NCI-H2196 treated with DMSO at 0.1 percent for 48 hours (cell line): ENCODE data around the gene NPDC1.

Source experiments
- DNase-seq: peaks from one replicate; lab custom pipeline; 2025; ENCODE audit not compliant: unreplicated experiment; lab: John Stamatoyannopoulos, UW

The NPDC1 gene

GRCh38 chr9:137027369-137028262, 18.4 kb downstream of the NPDC1 start, which contains the start of gene ABCA2:
Gene ABCA2 (minus strand): TSS chr9:137028237. CDS start chr9:137028140, 97 bp downstream.
- no peak for DNase-seq

DNA sequence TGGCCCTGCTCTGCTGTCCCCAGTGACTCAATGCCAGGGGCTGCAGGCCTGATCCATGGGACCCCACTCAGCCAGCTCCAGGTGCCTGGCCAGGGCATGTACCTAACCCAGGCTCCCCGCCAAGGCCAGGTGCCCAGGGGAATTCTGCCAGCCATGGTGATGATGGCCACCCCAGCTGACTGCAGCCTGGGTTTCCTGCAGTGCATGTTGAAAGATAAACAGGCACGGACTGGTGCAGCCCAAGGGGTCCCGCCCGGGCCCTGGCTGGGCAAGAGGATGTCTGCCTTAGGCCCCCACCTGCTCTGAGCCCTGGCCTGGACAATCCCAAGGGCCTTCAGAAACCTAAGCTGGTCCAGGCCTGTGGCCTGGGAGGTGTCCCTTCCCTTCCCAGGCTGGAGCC, 19.1 kb downstream of the NPDC1 start:
- DNase-seq = no peak

GRCh38 chr9:137026384-137026783, 19.6 kb downstream of the NPDC1 start:
- no peak for DNase-seq

DNA sequence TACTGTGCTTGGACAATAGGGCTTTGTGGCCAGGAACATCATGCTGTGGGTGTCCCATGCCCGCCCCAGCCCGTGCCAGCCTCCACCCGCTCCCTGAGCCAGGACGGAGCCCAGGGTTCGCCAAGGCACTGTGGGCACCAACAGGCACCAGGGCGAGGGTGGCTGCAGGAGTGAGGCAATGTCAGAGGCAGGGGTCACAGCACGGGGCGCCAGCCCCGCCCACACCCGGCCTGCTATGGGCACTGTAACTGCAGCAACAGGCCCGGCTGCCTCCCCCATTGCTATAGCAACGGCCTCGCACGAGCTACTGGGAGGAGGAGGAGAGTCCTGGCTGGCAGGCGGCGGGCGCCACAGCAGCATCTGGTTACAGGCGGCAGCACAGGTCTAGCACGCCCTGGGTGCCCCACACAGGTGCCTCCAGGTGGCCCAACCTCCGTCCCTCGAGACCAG, 20.4 kb downstream of the NPDC1 start:
- DNase-seq = peak; percentile 95

- DNase-seq = no peak
Measured at GRCh38 chr9:137023583-137023991, 22.4 kb downstream of the NPDC1 start.

DNA sequence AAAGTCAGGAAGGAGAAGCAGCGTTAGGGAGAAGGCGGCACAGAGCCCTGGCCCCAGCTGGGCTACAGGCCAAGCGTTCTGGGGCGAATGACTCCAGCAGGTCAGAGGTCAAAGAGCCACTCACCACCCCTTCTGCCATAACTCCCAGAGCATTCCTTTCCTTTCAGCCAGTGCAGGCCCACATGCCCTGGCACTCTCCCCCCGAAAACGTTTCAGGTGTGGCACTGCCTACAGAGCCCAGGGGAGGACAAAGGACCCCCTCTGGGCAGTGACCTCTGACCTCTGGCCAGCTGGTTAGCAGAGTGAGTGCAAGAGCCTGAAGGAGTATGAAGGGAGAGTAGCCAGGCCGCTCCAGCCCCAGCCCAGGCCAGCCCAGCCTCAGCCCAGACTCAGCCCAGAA, 22.8 kb downstream of the NPDC1 start:
- no peak for DNase-seq

DNA sequence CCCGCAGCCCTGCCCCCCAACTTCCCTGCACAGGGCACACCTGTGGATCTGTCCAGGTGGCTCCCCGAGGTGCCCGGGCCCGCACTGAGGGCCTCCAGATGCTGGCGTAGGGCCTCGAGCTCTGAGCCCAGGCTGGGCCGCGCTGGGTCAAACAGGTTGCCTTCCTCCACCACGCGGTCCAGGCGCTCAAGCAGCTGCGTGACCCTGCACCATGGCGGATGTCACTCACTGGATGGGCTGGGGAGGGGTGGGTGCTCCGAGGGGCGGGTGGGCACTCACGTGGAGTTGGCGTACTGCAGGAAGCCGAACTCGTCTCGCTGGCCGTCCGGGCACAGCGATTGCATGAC, 23.3 kb downstream of the NPDC1 start:
- DNase-seq = no peak

- DNase-seq = peak; percentile 91
Measured at GRCh38 chr9:137021979-137022661, 23.9 kb downstream of the NPDC1 start.

DNA sequence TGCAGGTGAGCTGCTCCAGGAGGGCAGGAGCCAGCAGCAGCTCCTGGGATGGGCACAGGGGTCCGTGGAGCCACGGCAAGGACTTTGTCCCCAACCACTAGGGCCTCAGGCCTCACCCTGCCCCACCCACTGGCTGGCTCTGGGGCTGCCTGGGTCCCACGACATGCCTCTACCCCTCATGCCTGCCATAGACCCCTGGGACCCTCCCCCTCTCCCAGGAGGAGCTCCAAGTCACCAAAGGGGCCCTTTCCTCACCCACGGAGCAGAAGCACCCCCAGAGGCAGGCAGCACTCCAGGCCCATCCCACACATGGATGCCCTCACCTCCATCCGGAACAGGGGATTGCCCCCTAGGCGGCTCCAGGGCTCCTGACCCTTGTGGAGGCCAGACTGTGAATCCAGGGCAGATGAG, 24.4 kb downstream of the NPDC1 start:
- DNase-seq = no peak

DNA sequence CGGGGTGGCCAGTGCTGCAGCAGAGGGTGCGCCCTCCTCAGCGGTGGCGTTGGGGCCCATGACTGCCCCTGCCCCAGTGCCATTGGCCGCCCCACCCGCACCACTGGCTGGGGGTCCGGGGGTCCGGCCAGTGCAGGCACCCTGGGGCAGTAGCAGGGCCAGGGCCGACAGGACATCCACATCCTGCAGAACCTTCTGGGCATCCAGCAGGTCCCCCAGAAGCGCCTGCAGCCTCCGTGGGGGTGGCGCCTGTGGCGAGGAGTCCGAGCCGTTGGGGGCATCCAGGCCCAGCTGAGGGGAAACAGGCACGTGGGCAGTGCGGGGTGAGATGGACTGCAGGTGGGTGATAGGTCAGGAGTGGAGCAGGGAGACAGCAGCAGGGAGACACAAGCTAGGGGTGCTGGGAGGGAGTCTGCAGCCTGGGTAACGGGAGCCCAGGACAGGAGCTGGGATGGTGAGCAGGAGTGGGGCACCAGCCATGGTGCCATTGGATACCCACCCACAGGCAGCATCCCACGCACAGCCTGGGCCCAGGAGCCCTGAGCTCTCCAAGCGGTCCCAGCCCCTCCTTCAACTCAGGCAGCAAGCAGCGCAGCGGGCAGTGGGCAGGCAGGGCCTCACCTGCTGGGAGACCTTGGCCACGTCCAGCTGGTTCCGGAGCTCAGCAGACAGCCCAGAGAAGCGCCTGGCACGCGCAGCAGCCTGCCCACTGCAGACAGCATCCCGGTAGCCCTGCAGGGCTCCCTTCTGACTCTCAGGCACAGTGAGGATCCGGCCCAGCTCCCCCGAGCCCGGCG, 25.0 kb downstream of the NPDC1 start:
- DNase-seq = no peak

DNA sequence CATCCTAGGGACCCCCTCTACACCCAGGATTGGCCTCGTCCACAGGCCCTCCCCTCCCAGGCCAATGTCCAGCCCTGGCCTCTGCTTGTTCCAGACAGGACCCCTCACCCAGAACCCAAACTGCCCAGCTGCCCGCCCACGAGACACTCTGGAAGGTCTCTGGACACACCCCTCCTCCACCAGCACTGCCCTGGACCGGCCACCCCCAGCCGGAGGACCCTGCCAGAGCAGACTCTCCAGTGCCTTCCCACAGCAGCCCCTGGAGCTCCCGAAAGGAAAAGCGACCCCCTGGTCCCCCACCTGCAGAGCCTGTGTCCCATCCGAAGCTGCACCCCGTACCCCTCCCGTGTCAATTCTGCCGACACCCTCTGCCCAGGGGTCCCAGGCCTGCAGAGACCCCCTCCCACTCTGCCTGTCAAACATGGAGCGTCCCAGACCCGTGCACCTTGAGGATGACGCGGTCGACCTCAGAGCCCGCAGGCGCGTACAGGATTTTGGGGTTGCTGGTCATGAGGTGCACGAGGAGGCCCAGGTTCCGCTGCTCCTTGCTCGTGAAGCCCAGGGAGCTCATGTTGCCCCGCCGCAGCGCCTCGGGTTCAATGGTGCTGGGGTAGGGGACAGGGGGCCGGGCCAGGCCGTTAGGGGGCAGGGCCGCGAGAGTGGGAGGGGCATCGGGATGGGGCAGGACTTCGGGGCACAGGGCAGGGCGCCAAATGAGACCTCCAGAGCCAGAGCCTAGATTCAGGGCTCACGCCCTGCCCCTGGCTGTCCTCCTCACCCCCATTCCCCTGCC, 25.9 kb downstream of the NPDC1 start:
- DNase-seq = no peak

DNA sequence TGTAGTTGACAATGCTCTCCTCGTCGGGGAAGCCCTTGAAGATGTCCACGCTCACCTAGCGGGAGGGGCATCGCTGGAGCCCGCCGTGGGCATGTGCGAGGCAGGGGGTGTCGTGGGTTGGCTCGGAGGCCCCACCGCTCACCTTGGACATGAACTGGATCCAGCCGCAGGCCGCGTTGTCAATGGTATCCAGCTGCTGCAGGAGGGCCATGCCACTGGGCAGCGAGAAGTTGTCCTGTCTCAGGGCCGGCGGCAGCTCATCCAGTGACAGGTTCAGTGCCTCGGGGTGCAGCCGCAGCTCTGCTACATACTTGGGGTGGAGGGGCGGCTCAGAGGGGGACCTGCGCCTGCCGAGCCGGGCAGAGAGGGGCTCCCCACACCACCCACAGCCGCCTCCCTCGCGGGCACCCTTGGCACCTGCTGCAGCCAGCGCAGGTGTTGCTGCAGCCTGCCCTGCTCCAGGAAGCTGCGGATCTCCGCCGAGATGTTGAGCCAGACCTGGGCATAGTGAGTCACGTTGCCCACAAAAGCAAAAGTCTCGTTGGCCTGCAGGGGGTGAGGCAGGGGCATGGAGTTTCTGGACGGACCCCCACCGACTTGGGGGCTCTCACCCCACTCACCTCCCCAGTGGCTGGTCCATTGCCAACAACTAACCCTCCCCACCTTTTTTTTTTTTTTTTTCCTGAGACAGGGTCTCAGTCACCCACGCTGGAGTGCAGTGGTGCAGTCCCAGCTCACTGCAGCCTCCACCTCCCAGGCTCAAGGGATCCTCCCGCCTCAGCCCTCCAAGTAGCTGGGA, 27.0 kb downstream of the NPDC1 start:
- no peak for DNase-seq

DNA sequence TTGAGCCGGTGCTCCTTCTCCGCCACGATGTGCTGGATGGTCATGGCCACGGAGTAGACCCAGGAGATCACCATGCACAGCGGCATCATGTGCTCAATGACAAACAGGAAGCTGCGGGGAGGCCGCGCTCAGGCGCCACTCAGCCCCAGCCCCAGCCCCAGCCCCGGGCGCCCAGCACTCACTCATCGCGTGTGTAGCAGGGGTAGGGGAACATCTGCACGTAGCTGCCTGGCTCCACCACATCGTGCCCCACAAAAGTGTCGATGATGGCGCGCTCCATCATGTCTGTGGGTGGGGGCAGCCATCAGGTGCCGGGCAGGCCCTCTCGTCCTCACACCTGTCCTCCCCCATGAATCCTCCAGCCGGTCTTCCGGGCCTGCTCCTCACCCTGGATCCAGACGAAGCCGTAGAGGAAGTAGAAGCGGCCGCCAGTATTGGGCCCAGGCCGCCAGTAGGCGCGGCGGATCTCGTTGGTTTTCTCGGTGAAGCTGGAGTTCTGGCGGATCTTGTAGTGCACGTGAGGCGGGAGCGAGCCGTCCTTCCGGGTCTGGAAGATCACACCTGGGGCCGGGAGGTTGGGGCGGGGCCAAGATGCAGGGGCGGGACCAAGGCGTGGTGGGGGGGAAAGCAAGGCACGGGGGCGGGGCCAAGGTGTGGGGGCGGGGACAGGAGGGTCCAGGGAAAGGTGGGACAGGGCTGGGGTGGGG, 28.0 kb downstream of the NPDC1 start:
- no peak for DNase-seq

GRCh38 chr9:137017071-137017470, 28.9 kb downstream of the NPDC1 start:
- no peak for DNase-seq

GRCh38 chr9:137016436-137016835, 29.5 kb downstream of the NPDC1 start:
- no peak for DNase-seq

DNA sequence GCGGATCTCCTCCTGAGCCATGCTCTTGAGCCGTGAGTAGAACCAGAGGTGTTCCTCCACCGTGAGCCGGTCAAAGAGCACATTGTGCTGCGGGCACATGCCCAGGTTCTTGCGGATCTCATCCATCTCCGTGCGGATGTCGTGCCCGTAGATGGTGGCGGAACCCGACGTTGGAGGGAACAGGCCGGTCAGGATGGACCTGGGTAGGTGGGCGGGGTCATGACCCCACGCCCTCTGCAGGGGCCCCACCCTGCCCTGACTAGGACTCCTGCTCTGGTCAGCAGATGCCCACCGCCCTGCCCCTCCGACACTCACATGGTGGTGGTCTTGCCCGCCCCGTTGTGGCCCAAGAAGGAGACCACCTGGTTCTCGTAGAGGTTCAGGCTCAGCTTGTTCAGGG, 30.0 kb downstream of the NPDC1 start:
- DNase-seq = no peak

DNA sequence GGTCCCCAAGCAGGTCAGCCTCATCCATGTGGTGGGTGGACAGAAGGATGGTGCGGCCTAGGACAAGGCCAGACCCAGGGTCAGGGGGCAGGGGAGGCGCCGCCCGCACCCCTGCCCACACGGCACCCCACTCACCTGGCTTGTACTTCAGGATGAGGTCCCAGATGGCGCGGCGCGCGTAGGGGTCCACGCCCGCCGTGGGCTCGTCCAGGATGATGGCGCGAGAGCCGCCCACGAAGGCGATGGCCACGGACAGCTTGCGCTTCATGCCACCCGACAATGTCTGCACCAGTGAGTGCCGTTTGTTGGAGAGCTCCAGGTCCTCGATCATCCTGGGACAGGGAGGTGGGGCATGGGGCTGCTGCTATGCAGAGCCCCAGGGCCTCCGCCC, 30.4 kb downstream of the NPDC1 start:
- DNase-seq = no peak

DNA sequence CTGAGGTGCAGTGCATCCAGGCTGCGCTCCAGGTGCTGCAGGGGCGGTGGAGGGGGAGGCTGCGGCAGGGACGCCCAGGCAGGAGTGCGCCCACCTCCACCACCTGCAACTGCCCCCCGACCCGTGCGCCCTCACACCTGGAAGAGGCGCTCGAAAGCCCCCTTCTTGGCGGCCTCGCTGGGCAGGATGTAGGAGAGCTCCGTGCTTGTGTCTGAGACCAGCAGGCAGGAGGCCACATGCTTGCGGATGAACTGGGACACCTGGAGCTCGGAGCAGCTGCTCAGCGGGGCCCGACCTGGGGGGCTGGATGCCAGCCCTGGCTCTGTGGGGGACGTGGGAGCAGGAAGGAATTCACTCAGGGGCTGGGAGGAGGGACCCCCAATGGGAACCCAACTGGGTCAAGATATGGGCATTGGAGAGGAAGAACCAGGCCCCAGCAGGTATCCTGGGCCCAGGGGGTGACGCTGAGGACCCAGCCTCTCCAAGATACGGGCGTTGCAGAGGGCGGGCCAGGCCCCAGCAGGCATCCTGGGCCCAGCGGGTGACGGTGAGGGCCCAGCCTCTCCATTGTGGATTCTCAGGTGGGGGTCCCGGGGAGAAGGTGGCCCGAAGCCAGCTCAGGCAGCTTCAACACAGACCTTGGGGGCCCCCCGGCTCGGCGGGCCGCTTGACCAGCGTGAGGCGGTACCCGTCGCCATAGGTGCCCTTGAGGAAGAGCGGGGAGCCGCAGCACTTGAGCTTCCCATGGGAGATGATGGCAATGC, 31.0 kb downstream of the NPDC1 start:
- no peak for DNase-seq

DNA sequence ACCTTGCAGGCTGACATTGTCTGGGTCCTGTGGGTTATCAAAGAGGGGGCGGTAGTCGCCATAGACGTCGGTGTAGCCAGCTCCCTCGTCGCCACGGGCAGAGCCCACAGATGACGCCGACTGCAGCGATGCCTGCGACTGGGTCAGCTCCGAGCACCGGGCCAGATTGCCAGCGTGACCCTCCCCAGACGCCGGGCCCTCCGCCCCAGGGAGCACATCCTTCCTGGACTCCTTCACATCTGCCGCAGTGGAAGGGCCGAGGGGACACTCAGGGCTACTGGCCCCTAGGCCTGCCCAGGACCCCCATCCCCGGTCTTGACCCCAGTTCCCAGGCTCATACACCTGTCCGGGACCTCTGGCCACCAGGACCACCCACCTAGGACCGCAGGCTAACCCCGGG, 31.8 kb downstream of the NPDC1 start:
- DNase-seq = no peak
